ENCODE data around the gene TRAF4.

DNA sequence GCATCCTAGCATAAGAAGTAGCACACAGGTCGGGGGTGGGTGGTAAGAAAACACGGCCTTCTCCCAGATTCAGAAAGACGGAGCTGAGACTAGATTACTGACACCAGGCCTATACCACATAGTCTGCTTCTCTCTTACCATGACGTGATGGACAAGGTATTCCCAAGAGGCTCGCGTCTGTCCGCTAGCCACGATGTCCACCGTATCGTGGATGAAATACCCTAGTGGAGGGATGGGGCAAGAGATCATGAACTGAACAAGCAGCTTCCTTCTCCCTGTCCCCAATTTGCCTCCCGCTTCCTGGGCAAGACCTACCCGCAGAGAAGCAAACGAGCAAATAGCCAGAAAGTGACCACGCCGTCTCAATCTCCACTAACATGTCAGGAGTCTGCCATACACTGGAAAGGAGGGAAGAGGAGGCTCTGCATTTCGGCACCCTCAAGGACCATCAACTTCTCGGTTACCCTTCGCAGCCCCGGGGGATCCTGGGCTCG, 18.6 kb upstream of the TRAF4 start:
- TF ChIP-seq CTCF (IDR thresholded peaks at IDR 0.05; ENCODE audit: poor library complexity) (no peak), EZH2 (IDR thresholded peaks at IDR 0.05; ENCODE audit: borderline replicate concordance) (no peak), EZH2phosphoT487 (IDR thresholded peaks at IDR 0.05; ENCODE audit: low read depth, severe bottlenecking, unreplicated experiment) (no peak)
